HG02973 (cell line): ENCODE data around the gene PEX14.

Source experiments
- ATAC-seq: cut with Tn5 transposase; IDR thresholded peaks from one replicate; pipeline ENCODE4 v1.9.1; 2021; ENCODE audit warnings: moderate library complexity; ENCODE audit not compliant: unreplicated experiment

PEX14 gene

DNA sequence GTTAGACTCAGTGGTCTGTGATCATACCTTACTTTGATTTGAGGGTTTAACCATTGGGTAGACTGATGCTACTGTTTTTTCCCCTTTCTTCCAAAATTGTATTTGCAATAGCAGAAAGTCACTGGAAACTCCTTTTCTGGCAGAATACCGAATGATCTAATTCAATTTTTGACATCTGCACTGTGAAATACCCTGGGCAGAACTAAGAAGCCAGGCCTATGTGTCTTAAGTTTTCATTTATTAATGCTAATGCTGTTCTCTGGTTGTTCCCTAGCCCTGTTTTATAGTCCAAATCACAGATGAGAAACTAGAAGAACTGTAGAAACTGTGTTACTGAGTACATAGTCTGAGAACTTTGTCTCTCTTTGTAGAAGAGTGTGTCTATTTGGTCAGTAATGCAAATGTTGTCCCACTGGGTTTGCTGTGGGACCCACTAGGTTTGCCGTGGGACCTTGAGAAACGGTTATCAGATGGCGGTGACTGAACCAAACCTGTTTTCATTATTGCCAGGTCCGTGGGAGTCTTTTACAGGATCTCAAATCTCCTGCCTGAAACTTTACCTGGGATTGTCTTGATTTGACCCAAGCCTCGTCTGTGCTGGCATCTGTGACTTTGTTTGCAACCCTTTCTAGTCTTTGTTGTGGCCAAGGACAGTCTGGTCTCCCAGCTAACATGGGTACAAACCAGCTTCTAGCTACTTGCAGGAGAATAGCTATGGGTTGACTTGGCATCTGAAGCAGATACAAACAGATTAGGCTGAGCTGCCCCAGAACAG is 41.4 kb downstream of the PEX14 start:
- ATAC-seq: no peak

DNA sequence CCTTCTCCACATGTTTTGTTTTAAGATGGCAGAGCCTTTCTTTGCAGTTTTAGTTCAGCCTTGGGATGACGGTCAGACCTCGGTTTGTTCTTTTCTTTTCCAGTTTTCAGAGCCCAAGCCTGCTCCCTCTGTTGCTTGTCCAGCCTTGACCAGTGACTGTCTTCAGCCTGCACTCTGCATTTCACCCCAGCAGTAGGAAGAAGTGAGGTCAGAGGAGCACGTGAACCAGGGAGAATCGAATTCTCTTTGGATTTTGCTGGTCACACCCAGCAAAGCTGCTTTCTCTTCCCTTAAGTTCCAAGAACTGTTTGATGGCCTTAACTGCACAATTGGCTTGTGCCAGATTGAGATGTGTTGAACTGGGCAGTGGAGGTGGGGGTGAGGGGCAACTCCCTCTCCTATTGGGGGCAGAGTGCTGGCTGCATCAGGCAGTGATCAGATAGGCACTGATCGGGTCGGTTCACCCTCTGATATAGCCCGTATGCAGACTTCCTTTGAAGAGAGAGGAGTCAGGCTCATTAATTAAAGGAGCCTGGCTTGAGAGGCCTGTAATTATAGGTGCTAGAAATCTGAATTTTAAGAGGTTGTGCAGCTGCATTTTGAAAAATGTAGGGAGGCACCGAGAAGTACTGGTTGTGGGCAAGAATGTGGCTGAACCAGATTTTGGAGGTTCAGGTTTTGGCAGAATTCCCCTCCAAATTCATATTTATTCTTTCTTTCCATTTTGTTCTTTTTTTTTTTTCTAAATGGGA is 42.4 kb downstream of the PEX14 start:
- ATAC-seq: no peak

DNA sequence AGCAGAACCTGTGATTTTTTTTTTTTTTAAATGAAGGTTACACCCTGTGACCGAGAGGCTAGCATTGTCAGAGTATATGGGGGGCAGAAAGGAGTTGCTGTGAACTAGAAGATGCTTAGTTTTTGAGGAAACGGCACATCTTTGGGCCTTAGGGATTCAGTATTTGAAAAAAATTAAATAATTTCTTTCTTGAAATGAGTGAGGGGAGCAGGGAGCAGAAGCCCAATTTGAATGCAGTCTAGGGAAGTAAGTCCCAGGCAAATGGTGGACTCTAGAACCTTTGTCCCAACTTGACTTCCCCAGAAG is 42.9 kb downstream of the PEX14 start:
- ATAC-seq: no peak

DNA sequence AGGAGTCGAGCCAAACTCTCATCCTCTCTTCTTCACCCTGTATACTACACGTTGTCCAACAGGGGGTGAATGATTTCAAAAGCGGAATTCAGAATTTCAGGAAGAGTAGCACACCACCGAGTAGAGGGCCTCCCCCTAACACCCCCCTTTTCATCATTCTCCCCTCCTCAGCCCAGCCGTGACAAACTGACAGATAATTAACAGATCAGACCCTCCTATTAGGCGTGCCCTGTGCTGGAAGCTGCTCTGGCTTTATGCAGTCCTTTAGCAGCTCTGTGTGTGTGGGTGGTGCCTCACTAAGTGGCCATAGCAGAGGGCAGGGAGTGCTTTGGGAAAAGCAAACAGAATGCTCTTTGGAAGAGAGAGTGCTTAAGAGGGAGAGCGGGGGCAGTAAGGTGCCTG is 44.3 kb downstream of the PEX14 start:
- ATAC-seq: no peak

DNA sequence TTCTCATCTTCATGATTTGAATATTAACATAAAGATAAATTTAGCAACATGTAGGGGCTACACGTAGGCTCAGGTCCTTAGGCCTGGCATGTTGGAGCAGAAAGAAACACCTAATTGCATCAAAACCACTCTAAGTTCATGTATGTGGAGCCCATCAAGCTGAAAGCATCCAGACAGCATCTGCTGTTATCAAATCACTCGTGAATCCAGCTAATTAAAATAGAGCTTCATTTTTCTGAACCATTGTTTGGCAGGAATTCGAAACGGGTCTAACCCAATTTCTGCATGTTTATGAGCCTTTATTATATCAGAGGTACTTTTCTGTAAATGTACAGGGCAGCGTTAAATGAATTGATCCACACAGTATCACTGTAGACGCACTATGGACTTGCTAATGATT is 45.7 kb downstream of the PEX14 start:
- no peak for ATAC-seq

DNA sequence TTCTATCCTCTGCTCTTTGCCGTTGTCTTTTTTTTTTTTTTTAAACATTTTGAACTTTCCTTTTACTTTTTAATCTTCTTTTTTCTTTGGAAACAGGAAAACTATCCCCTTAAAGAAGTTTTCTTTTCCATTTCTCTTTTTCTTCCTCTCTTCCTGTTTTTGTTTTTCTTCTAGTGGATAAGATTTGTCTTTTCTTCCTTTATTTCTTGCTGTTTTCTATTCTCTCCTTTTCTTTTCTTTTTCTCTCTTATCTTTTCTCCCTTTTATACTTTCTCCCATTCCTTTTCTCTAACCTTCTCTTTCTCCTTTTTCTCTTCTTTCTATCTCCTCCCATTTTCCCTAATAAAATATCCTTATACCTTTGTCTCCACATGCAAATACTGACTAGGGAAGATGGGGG is 46.2 kb downstream of the PEX14 start:
- ATAC-seq: no peak

DNA sequence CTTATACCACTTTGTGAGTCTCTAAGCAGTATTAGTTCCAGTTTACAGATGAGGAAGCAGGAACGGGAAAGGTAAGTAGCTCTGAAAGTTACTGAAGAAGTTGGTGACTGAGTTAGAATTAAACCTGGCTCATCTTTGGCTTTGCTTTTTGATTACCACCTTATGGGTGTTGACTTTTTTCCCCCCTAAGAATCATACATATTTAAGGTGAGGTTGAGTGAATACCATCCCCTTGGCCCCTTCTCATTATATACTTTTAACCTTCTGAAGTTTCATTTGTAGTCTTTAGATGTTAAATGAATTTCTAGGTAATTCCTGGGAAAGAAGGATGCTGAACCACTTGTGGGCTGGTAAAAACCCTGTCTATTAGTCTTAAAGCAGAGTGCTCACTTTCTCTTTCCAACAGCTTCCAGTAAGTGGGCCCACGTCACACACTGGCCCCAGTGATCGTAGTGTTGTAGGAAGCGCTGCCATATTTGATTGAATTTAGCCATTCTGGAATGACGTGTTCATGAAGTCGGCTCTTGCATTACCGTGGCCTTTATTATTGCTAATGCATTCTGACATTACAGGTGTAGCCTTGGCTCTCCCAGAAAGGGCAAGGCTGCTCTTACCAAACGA is 46.9 kb downstream of the PEX14 start:
- ATAC-seq: no peak

DNA sequence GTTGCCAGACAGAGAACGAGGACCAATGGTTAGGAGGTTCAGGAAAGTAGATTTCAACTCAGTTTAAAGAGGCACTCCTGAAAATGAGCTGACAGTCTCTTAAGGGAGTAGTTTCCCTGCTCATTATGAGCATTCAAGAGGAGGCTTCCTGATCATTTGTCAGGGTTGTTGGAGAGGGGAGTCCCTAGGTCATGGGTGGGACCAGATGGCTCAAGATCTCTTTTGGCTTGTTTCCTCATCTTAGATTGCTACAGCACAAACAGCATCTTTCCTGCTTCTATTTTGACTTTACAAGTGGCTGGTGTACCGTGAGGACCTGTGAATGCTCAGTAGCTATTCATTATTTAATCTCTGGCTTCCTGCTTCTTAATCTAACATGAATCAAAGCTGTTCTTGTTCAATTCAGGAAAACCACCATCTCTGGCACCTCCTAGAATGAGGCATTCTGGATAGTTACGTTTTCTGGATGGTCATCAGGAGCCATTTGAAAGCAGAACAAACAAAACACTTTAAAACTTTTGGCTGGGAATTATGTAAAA is 47.6 kb downstream of the PEX14 start:
- ATAC-seq: no peak

DNA sequence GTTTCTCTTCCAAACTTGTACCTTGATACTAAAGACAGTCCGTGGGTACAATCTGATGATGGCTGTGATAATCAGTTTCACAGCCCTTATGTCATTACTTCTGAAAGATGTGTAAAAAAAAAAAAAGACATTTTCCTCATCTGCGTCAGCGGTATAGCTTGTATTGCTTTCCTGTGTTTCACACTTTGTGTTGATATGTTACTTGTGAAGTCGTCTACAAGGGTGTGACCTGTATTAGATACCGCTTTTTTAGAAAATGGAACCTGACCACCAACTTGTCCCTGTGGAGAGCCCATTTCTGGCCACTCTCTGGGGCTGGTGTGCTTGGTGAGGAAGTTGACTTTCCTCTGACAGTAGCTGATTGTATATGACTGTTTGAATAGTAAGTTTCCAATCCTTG is 50.5 kb downstream of the PEX14 start:
- ATAC-seq: no peak

DNA sequence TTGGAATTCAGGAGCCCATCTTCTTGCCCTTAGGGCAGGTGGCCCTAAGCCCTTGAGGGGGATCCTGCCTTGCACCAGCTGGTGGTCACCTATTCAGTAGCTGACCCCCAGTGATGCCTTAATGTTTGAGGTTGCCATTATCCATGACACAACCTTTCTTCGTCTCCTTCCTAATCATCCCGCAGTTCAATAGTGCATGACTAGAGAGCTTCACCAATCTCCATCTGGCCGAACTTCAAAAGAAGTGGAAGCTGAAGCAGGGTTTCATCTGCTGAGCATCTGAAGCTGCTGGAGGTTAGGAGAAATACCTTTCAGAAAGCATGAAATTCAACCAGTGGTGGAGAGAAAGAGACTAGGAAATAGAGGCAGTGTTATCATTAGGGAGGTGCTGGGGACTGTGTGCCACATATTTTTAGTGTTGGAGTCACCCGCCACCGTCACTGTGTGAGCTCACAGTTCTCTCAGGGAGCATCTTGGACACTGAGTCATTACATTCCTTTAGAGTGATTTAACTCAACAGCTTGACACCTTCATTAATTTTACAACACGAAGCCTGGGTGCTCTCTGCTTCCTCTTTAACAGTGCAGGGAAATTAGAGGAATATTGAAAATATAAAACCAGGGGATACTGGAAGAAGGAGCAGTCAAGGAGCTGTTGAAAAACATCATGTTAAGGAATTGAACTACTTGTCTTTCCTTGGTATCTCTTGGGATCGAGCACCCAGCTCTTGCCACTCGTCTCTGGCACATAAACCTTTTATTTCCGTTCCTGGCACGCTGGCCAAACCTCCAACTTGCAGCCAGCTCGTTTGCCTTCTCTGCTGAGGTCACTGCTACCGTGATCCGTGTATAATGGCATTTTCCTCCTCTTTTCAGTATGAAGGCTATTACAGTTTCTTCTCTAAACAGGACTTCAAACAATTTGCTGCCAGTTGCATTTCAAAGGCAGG is 53.6 kb downstream of the PEX14 start:
- no peak for ATAC-seq

DNA sequence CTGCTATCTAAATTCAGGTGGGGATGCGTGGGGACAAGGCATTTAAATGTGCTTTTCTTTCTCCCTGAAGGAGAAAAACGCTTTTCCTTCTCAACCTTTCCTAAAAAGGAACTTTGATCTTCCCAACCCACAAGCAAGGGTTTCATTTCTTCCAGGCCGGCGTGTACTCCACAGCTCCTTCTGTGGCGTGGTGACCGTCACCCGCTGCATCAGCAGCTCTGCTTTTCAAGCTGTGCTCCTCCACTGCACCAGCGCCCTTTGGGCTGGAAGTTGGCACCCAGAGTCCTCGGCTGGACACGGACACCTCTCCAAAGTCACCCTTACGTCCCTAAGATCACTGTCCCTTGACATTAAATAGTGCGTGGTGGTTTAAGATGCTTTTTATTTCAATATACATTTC is 54.3 kb downstream of the PEX14 start:
- no peak for ATAC-seq

DNA sequence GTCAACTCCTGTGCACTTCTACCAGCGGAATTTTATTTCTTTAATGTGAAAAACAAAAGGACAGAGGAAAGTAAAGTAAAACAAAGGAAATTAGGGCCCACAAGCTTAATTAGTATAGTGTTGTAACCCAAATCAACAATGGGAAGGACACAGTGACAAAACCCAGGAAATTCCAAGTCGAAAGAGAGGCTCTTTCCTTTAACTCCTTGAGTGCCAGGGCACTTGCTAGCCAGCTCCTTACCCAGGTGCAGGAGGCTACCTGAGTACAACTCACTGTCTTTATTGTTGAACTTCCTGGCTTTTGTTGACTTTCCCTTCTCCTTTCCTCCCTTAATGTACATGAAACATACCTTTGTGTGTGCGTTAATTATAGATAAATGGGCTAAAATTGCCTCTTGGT is 55.0 kb downstream of the PEX14 start:
- no peak for ATAC-seq

DNA sequence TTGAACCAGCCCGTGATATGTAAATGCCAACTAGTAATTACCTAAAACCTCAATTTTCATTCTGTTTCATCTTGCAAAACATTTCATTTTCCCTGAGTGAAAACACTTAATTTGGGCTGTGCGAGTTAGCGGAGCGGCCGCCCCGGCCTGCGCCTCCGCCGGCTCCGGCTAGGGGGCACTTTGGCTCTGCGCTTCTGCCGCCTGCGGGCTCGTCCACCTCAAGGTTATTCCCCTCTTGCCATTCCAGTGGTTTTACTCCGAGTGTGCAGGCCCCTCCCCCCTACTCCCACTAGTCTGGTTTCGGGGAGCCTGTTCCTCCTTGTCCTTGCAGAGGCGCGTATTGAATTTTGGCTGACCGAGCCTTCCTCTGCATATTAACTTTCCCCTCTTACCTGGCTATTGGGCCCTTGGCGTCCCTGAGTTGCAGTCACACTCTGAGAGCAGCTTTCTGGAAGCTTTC is 55.6 kb downstream of the PEX14 start:
- ATAC-seq: no peak

DNA sequence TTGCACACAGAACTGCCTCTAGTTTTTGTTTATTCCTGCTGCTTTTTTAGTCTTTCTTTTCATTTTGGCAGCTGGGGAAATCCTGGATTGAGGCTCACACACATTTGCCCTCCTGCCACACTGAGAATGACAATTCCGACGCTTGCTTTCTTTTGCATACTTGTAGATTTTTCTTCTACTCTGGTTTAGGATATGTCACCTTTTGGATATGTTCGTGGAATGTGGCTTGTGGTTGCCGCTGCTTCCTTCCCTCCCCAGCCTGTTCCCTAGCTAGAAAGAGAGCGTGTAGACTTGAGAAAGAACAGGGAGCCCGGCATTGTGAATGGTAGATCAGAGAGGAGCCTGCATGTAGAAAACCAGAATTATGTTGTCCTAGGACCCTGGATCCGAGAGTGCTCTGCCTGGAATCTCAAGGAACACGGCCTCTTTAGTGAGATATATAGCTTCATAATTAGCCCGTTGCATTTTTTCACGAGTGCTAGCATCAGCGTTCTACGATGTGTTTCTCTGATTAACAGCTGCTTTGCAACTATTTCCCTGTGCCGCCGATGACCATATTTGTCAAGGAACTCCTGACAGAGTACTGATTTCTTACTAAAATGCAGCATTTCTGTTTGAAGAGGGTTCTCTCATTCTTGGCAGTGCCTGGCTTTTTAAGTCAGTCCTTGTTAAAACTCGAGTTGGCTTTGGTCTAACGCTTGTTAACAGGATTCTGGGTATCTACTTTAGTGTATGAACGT is 56.2 kb downstream of the PEX14 start:
- no peak for ATAC-seq

DNA sequence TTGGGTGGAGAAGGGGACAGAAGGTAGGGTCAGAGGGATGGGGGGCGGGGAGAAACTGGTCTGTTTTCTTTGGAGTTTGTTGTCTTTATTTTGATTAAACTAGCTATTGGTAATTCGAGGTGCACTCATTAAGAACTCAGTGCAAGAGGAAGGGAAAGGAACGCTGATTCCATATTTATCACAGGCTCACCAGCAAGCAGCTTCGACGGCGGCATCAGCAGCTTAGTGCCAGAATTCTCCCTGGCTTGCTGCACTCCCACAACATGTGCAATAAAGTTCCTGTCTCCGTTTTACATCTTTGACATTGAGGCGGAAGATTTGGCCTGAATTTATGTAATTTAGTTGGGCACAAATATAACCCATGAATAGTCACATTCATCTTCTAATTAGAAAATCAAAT is 57.6 kb downstream of the PEX14 start:
- no peak for ATAC-seq

DNA sequence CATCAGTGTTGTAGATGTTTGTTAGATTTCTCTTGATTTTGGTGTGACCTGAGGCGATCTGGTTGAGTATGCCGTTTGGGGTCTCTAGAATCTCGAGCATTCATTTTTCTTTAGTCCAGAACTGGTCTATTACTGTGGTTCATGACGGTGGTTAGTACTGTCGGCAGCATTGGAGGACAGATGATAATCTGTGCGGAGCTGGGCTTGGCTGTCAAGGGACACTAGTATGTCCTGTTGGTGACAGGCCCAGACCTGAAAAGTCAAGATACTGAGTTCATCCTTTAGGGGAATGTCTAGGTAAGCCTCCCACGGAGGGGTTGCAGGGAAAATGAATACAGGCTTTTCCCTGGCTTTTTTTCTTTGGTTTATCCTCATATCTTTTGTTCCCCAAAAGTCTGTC is 59.8 kb downstream of the PEX14 start:
- ATAC-seq: no peak

DNA sequence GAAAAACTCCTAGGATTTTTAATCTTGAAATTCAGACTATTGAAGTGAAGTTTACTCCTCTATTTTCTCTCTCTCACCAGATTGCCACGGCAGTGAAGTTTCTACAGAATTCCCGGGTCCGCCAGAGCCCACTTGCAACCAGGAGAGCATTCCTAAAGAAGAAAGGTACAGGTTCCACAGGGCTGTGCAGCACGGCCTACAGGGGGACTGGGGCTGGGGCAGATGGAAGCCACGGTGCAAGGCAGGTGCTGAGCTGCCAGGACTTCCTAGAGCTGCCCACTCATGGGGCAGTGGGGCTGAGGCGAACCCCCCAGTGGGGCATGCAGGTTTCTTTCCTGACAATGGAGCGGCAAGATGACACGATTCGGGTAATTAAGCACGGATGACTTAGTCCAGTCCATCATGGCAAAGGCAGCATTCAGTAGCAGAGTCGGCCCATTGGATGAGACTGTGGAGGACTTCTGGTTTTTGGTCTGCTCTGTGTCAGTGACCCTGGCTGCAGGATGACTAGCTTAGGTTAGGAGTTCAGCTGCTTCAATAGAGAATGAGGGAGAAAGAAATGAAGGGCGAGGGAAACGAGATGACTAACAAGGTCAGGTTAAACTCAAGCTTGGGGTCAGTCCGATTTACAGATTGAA is 61.5 kb downstream of the PEX14 start:
- no peak for ATAC-seq

DNA sequence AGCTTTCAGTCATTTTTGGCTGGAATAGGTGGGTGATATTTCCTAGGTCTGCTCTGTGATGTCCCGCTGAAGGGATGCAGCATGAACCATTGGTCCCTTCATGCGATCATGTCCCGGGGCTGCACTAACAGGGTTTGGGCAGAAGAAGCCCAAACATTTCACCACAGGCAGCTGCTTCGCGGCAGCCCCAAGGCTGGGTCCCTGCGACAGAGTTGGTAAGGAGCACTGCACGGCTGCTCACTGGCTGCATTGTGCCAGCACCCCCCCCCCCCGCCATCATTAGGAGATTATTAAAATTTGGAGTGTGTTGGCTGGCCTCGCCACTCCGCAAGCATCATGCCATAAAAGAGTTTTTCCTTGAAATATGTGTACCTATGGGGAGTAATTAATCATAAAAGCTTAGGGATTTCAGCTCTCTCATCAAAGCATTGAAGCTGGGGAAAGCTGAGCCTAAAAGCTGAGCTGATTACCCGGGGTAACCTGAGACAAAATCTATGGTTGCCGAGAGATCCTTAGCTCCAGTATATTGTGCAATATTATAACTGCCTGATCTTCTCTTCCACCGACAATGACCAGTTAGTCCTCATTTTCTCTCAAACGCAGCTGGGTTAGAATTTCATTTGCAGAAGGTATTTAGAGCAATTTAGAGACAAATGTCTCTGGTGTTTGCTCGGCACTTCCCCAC is 62.5 kb downstream of the PEX14 start:
- ATAC-seq: no peak
